K562 (cell line): Measurements from ENCODE around the gene ZSWIM4. TPM values are rescaled to one million over a fixed set of nuclear protein-coding genes. Genes with fewer than 3 reads are reported as not detected.

ENCODE experiments used
- ATAC-seq: fragments of 200-7000 bp; cut with Tn5 transposase; 3 replicates; pipeline ENCODE4 v1.9.1; 2020; ENCODE audit warnings: moderate library complexity
- BruUV-seq: library from RNA; stranded (reverse); fragments of 400-500 nt; replicated peaks from 2 replicates; lab custom pipeline; 2021; lab: Mats Ljungman, UMichigan
- CTCF ChIA-PET: fragments of 300-600 bp; formaldehyde crosslinking; extraction: SDS; loops from one replicate; lab custom pipeline; 2021; ENCODE audit warnings: low intra/inter-chr PET ratio; lab: Yijun Ruan, JAX
- POLR2A ChIA-PET: fragments of 300-600, 350-650 bp; sonication (Branson Sonifier 250); formaldehyde crosslinking; extraction: SDS; loops from one replicate; lab custom pipeline; 2021; ENCODE audit warnings: antibody characterized with exemption, inconsistent platforms; lab: Yijun Ruan, JAX
- DNase-seq, 4 experiments: peaks; one replicate each; pipeline versions ENCODE4 v3.0.0 to v3.0.0-alpha.2; 2011 to 2018; ENCODE audit warnings: low spot score in 3 of 4, mixed read lengths in 3 of 4; ENCODE audit errors: extremely low read depth in 1 of 4
- FAIRE-seq: peaks from 2 replicates; lab custom pipeline; 2011; peaks lifted over from hg19 to GRCh38; lab: Jason Lieb, UNC
- H2AFZ ChIP-seq: 2 replicates; pipeline ENCODE4 v1.6.0; 2011; ENCODE audit warnings: low read depth, low read length, control low read depth, inconsistent platforms
- H3K27ac ChIP-seq: fragments of 200-600 bp; 3 replicates; pipeline ENCODE4 v1.8.0; 2011; ENCODE audit warnings: low read depth, mild to moderate bottlenecking, control low read depth, inconsistent platforms, low read length, moderate library complexity, mixed read lengths; ENCODE audit errors: extremely low read depth
- H3K27me3 ChIP-seq, 2 experiments: fragments of 300-600 bp in 1 of 2; 2 replicates in 1 of 2; 3 replicates in 1 of 2; pipeline versions ENCODE4 v1.6.0 to v1.8.0; 2011; ENCODE audit warnings: inconsistent platforms in 2 of 2, low read length in 2 of 2, mild to moderate bottlenecking in 1 of 2, mixed read lengths in 1 of 2, moderate library complexity in 1 of 2; ENCODE audit not compliant: control insufficient read depth in 2 of 2, insufficient read depth in 2 of 2
- H3K36me3 ChIP-seq: fragments of 300-600 bp; 3 replicates; pipeline ENCODE4 v1.8.0; 2011; ENCODE audit warnings: mild to moderate bottlenecking, low read length, inconsistent platforms; ENCODE audit not compliant: control insufficient read depth, insufficient read depth
- H3K4me1 ChIP-seq, 2 experiments: fragments of 200-600 bp in 1 of 2; replicated peaks in 1 of 2; 2 replicates in 1 of 2; 3 replicates in 1 of 2; pipeline versions ENCODE4 v1.5.1 to v1.8.0; 2011; ENCODE audit warnings: inconsistent platforms in 2 of 2, low read length in 2 of 2, mild to moderate bottlenecking in 1 of 2, mixed read lengths in 1 of 2, moderate library complexity in 1 of 2; ENCODE audit not compliant: control insufficient read depth in 2 of 2, insufficient read depth in 2 of 2
- H3K4me2 ChIP-seq: 2 replicates; pipeline ENCODE4 v1.6.1; 2011; ENCODE audit warnings: low read length, control low read depth, inconsistent platforms, mixed read lengths; ENCODE audit not compliant: insufficient read depth
- H3K4me3 ChIP-seq: fragments of 200-600 bp; sonication (generic), shearing (Covaris generic); 2 replicates; pipeline ENCODE4 v1.5.1; 2016; ENCODE audit warnings: control low read depth, inconsistent platforms
- H3K79me2 ChIP-seq: fragments of 200-600 bp; 3 replicates; pipeline ENCODE4 v1.8.0; 2011; ENCODE audit warnings: low read length, inconsistent platforms; ENCODE audit not compliant: control insufficient read depth, insufficient read depth
- H3K9ac ChIP-seq, 2 experiments: 2 replicates each; pipeline versions ENCODE4 v1.6.0 to v1.6.1; 2011; ENCODE audit warnings: low read depth in 2 of 2, low read length in 2 of 2, control low read depth in 1 of 2, inconsistent platforms in 1 of 2, mild to moderate bottlenecking in 1 of 2, mixed read lengths in 1 of 2; ENCODE audit not compliant: insufficient read depth in 1 of 2
- H3K9me1 ChIP-seq: one replicate; pipeline ENCODE4 v1.6.0; 2011; ENCODE audit warnings: inconsistent platforms, mild to moderate bottlenecking, low read length, moderate library complexity; ENCODE audit not compliant: control insufficient read depth, insufficient read depth
- H3K9me3 ChIP-seq: replicated peaks from 2 replicates; pipeline ENCODE4 v1.5.1; 2011; ENCODE audit warnings: low read depth, low read length, inconsistent platforms; ENCODE audit not compliant: control insufficient read depth, insufficient read depth
- H4K20me1 ChIP-seq: replicated peaks from 2 replicates; pipeline ENCODE4 v1.6.1; 2011; ENCODE audit warnings: low read length, inconsistent platforms, mixed read lengths; ENCODE audit not compliant: control insufficient read depth, insufficient read depth
- GATAD2B ChIP-seq: fragments of 450-650 bp; IDR thresholded peaks from 2 replicates; pipeline ENCODE4 v1.6.1; 2017; ENCODE audit warnings: mild to moderate bottlenecking, borderline replicate concordance
- KLF1 ChIP-seq: fragments of 450-650 bp; IDR thresholded peaks from 2 replicates; pipeline ENCODE4 v1.6.1; 2016; ENCODE audit warnings: missing genetic modification characterization, missing compliant biosample characterization
- MXI1 ChIP-seq: IDR thresholded peaks from 2 replicates; pipeline ENCODE4 v1.6.1; 2011; ENCODE audit warnings: low read depth, mild to moderate bottlenecking, improper control_type of control experiment, low read length
- NCOA2 ChIP-seq, 2 experiments: fragments of 450-650 bp; IDR thresholded peaks; 2 replicates each; pipeline ENCODE4 v1.6.1; 2018; ENCODE audit warnings: mild to moderate bottlenecking in 2 of 2, moderate library complexity in 1 of 2; ENCODE audit not compliant: partially characterized antibody in 2 of 2
- NR2C1 ChIP-seq, 2 experiments: fragments of 450-650 bp; IDR thresholded peaks; 2 replicates each; pipeline ENCODE4 v1.6.1; 2017; ENCODE audit warnings: mild to moderate bottlenecking in 2 of 2, antibody characterized with exemption in 1 of 2, inconsistent platforms in 1 of 2, missing compliant biosample characterization in 1 of 2, missing genetic modification characterization in 1 of 2
- RUNX1 ChIP-seq: sonication (generic); IDR thresholded peaks from 2 replicates; pipeline ENCODE4 v1.6.1; 2016; ENCODE audit warnings: antibody characterized with exemption, low read depth
- SREBF1 ChIP-seq: fragments of 150-350 bp; IDR thresholded peaks from 2 replicates; pipeline ENCODE4 v1.6.1; 2014; ENCODE audit warnings: antibody characterized with exemption, low read depth, low read length, borderline replicate concordance
- SUPT5H ChIP-seq: fragments of 450-650 bp; IDR thresholded peaks from 2 replicates; pipeline ENCODE4 v1.6.1; 2016
- ZNF518B ChIP-seq: fragments of 250-450 bp; sonication (Bioruptor Pico); IDR thresholded peaks from 2 replicates; pipeline ENCODE4 v1.5.0; 2021; ENCODE audit warnings: mild to moderate bottlenecking, moderate library complexity
- WGBS: fragments of 100-300 bp; shearing (Covaris generic); methylation state at CpG from one replicate; pipeline ENCODE4 v1.1.6; 2016; ENCODE audit warnings: low coverage, mixed read lengths; ENCODE audit not compliant: insufficient coverage; ENCODE audit errors: missing lambda C conversion rate; 5-methylcytosine and 5-hydroxymethylcytosine counted together
- in situ Hi-C: fragments of 300-500 bp; cut with MboI; formaldehyde crosslinking; loops from 4 replicates; pipeline ENCODE4 v1.15.0; 2018; ENCODE audit warnings: inconsistent platforms, mixed read lengths
- intact Hi-C: fragments of 100-400 bp; cut with micrococcal nuclease; formaldehyde crosslinking; loops from 2 replicates; pipeline ENCODE4 v1.14.2; 2022
- polyA plus RNA-seq, 8 experiments: library from polyadenylated mRNA; depleted of rRNA in 4 of 8; stranded (reverse) in 5 of 8; unstranded in 3 of 8; fragments of >200 nt; fragmentation: Nextera tagmentation in 2 of 8; fragmentation: Illumina TruSeq in 1 of 8; extraction: Ambion mirVana in 2 of 8; extraction: Trizol in 1 of 8; gene quantifications; 2 replicates each; pipeline versions ENCODE4 v1.2.1 to v1.2.3, GENCODE V29; 2011 to 2014; ENCODE audit warnings: inconsistent platforms in 1 of 8, missing spikeins in 1 of 8
- total RNA-seq, 7 experiments: library from RNA; depleted of rRNA in 6 of 7; stranded (reverse); fragments of >200 nt in 6 of 7; fragmentation: Illumina TruSeq in 2 of 7; extraction: Trizol in 2 of 7; gene quantifications; 2 replicates each; pipeline versions ENCODE4 v1.2.1 to v1.2.3, GENCODE V29; 2011 to 2021; ENCODE audit warnings: low replicate concordance in 1 of 7

Gene ZSWIM4
- total and polyA plus RNA-seq, 9 of the 15 experiments (the other 6 are each of a cell fraction or from before 2014, with no cell fraction given), result 0.25 to 3.7 (median 0.79) TPM; not detected in 2

- Histone ChIP-seq H3K9ac (no peak overlapping the region), H3K27ac (no peak overlapping the region), H3K4me2 (no peak overlapping the region), H3K9me1 (no peaks in the 10 kb centered on the region), H3K4me1 (peaks cover 6 to 27% of the 10 kb centered on the region in 2 experiments; a peak in 3 of 5 replicates), H3K79me2 (no peaks in the 10 kb centered on the region)
- no peak for FAIRE-seq
- TF ChIP-seq NR2C1 (IDR thresholded peaks at IDR 0.05), result no peak
- TF ChIP-seq NR2C1 (tag; IDR thresholded peaks at IDR 0.05), result no peak
- no peak for TF ChIP-seq RUNX1
- no peak for TF ChIP-seq ZNF518B (CRISPR knock-in tag)
- no peak for TF ChIP-seq SUPT5H
- no peak for TF ChIP-seq KLF1 (tag)
- no peak for TF ChIP-seq GATAD2B
- no peak for TF ChIP-seq SREBF1
- no peak for TF ChIP-seq MXI1
- TF ChIP-seq NCOA2 (IDR thresholded peaks at IDR 0.05; ENCODE audit: partially characterized antibody in 2 of 2), result no peak
- TF ChIP-seq, all 486 proteins: peak for 0
- POLR2A ChIA-PET, result interaction anchor here (0.6 to 0.7 kb wide), 2 partner anchors 24 to 206 kb away, joined by 3 read pairs; no protein-coding TSS in a partner anchor
- peaks cover 5% of the 10 kb centered on the region; the same call in 1 of the 2 replicates for H4K20me1 ChIP-seq
- CTCF ChIA-PET, result interaction anchor here (0.9 kb wide), 1 partner anchor 83 kb away, joined by 3 read pairs; no protein-coding TSS in a partner anchor
- no peaks in the 10 kb centered on the region for H3K36me3 ChIP-seq
- no peaks in the 10 kb centered on the region; the same call in 1 of the 2 replicates for H3K9me3 ChIP-seq
- BruUV-seq, result no TSS peak
- H3K27me3 ChIP-seq, result peaks cover 14 to 25% of the 10 kb centered on the region in 2 experiments; a peak in 4 of 5 replicates
- in situ Hi-C loops, result loop anchor here (5.0 kb wide), 2 partner anchors 77 to 257 kb away; no protein-coding TSS in a partner anchor
- DNase-seq (no peak), ATAC-seq (no peak)
- H3K4me3 ChIP-seq, result no peak overlapping the region
- WGBS, result 14% methylated on average over 12 of the region's 13 CpGs
- intact Hi-C loops, result loop anchor here (5.0 kb wide), 1 partner anchor 37 kb away; no protein-coding TSS in a partner anchor
- H2AFZ ChIP-seq, result no peak overlapping the region
These were observed 68.9 kb downstream of the ZSWIM4 start for GRCh38 chr19:13864046-13864666.
